Stomach (tissue), 9 donors: ENCODE results near the gene SRGAP2B. TPM values are rescaled to one million over a fixed set of nuclear protein-coding genes. Genes with fewer than 3 reads are reported as not detected.
"Not testable (repeated sequence)": the region's sequence is repeated elsewhere in the genome, so short reads cannot be mapped to it uniquely, and the experiment has no call there.

Experiments used
- DNase-seq, 2 donors: peaks; one replicate each; pipeline versions ENCODE4 v3.0.0 to v3.0.0-alpha.2; 2013 to 2019
- H3K27ac ChIP-seq, 5 donors: fragments of 200-600 bp in 4 of 5; sonication (generic) in 4 of 5; one replicate each; pipeline ENCODE4 v1.5.1; 2013 to 2019; ENCODE audit warnings: mild to moderate bottlenecking in 1 of 5, moderate library complexity in 1 of 5
- H3K27me3 ChIP-seq, 3 donors: fragments of 200-600 bp; sonication (generic); one replicate each; pipeline ENCODE4 v1.5.1; 2017 to 2019; ENCODE audit warnings: mixed run types in 1 of 3
- H3K36me3 ChIP-seq, 4 donors: fragments of 200-600 bp; sonication (generic); 1 replicate in 3 of 4; 2 replicates in 1 of 4; pipeline ENCODE4 v1.5.1; 2016 to 2019
- H3K4me1 ChIP-seq, 4 donors: fragments of 200-600 bp; sonication (generic); one replicate each; pipeline ENCODE4 v1.5.1; 2016 to 2019
- H3K4me3 ChIP-seq, 4 donors: fragments of 200-600 bp; sonication (generic) in 3 of 4; one replicate each; pipeline ENCODE4 v1.5.1; 2016 to 2019; ENCODE audit warnings: mild to moderate bottlenecking in 1 of 4
- H3K9me3 ChIP-seq, 4 donors: fragments of 200-600 bp; sonication (generic); one replicate each; pipeline ENCODE4 v1.5.1; 2016 to 2019
- WGBS, 5 donors: extraction: QIAGEN DNeasy Blood & Tissue Kit in 3 of 5; methylation state at CpG; one replicate each; pipeline versions ENCODE4 v1.1.5 to v1.1.7; 2013 to 2018; 5-methylcytosine and 5-hydroxymethylcytosine counted together
- intact Hi-C: fragments of 100-400 bp; cut with DNase I; formaldehyde crosslinking; loops from one replicate; pipeline ENCODE4 v1.15.1; 2023; ENCODE audit warnings: low total_unique reads
- polyA plus RNA-seq, 3 donors: library from polyadenylated mRNA; stranded (reverse); fragments of 200-250 nt; gene quantifications; one replicate each; pipeline ENCODE4 v1.2.3, GENCODE V29; 2013
- total RNA-seq, 5 donors: library from RNA; depleted of rRNA; stranded (reverse); fragments of >200 nt; gene quantifications; one replicate each; pipeline versions ENCODE4 v1.1.0 to v1.2.3, GENCODE V29; 2014 to 2016
- donor health status: healthy with polysubstance abuse.
- donor health status: Bipolar disorder and iron deficiency.
- donor health status: healthy.

SRGAP2B gene
- total and polyA plus RNA-seq, 8 donors, result 1.6 to 18.7 (median 11.0) TPM

GRCh38 chr1:144946525-144947480, 148.3 kb downstream of the SRGAP2B start:
- H3K27me3 ChIP-seq, intact Hi-C loops, DNase-seq, H3K4me3 ChIP-seq, H3K27ac ChIP-seq, H3K9me3 ChIP-seq, H3K36me3 ChIP-seq, H3K4me1 ChIP-seq: not testable (repeated sequence)
- WGBS, 5 donors, result no CpG with 5 or more reads among the region's 8 CpGs

GRCh38 chr1:144941710-144942109, 153.4 kb downstream of the SRGAP2B start:
- H3K36me3 ChIP-seq, H3K27me3 ChIP-seq, H3K4me1 ChIP-seq, H3K4me3 ChIP-seq, DNase-seq, H3K9me3 ChIP-seq, H3K27ac ChIP-seq, intact Hi-C loops: not testable (repeated sequence)
- no CpG with 5 or more reads among the region's 1 CpG for WGBS, 5 donors

- intact Hi-C loops, H3K27me3 ChIP-seq, H3K4me3 ChIP-seq, H3K36me3 ChIP-seq, H3K27ac ChIP-seq, H3K4me1 ChIP-seq, H3K9me3 ChIP-seq, DNase-seq: not testable (repeated sequence)
- no CpG with 5 or more reads among the region's 2 CpGs for WGBS, 5 donors
Measured at GRCh38 chr1:144940054-144940453, 155.1 kb downstream of the SRGAP2B start.

GRCh38 chr1:144938627-144939026, 156.5 kb downstream of the SRGAP2B start:
- H3K4me1 ChIP-seq, H3K27me3 ChIP-seq, H3K4me3 ChIP-seq, H3K36me3 ChIP-seq, intact Hi-C loops, H3K27ac ChIP-seq, DNase-seq, H3K9me3 ChIP-seq: not testable (repeated sequence)

- H3K4me3 ChIP-seq, H3K27ac ChIP-seq, H3K9me3 ChIP-seq, H3K36me3 ChIP-seq, intact Hi-C loops, H3K4me1 ChIP-seq, H3K27me3 ChIP-seq, DNase-seq: not testable (repeated sequence)
- 100% methylated on average over 1 of the region's 4 CpGs; no CpG with 5 or more reads in 3 of the 5 donors for WGBS, 5 donors
Measured at GRCh38 chr1:144936186-144936732, 158.9 kb downstream of the SRGAP2B start.

GRCh38 chr1:144935310-144935709, 159.8 kb downstream of the SRGAP2B start:
- H3K4me3 ChIP-seq, intact Hi-C loops, H3K9me3 ChIP-seq, H3K27ac ChIP-seq, H3K27me3 ChIP-seq, H3K36me3 ChIP-seq, H3K4me1 ChIP-seq, DNase-seq: not testable (repeated sequence)
- no CpG with 5 or more reads among the region's 3 CpGs for WGBS, 5 donors

GRCh38 chr1:144933014-144933413, 162.1 kb downstream of the SRGAP2B start:
- H3K4me1 ChIP-seq, H3K27me3 ChIP-seq, H3K4me3 ChIP-seq, intact Hi-C loops, H3K9me3 ChIP-seq, H3K36me3 ChIP-seq, DNase-seq, H3K27ac ChIP-seq: not testable (repeated sequence)
- WGBS, 5 donors, result 86 to 100% (median 93%) methylated on average over 2 to 5 of the region's 5 CpGs

- intact Hi-C loops, result not testable (repeated sequence)
Measured at GRCh38 chr1:144932153-144932552, 163.0 kb downstream of the SRGAP2B start.

GRCh38 chr1:144931553-144931952, 163.6 kb downstream of the SRGAP2B start:
- H3K36me3 ChIP-seq, H3K27ac ChIP-seq, H3K9me3 ChIP-seq, DNase-seq, H3K27me3 ChIP-seq, H3K4me1 ChIP-seq, H3K4me3 ChIP-seq, intact Hi-C loops: not testable (repeated sequence)
- WGBS, 5 donors, result 15 to 60% (median 40%) methylated on average over 1 of the region's 1 CpG

More at GRCh38 chr1:144932153-144932552, 163.0 kb downstream of the SRGAP2B start:
- DNase-seq, result peak in 1 of 2 donors; percentile 2
- not testable (repeated sequence) for H3K9me3 ChIP-seq, H3K36me3 ChIP-seq, H3K27me3 ChIP-seq, H3K27ac ChIP-seq, H3K4me1 ChIP-seq, H3K4me3 ChIP-seq
- WGBS, 5 donors, result 80 to 96% (median 84%) methylated on average over 1 to 5 of the region's 5 CpGs

- H3K4me1 ChIP-seq, intact Hi-C loops, H3K9me3 ChIP-seq, H3K4me3 ChIP-seq, H3K27ac ChIP-seq, H3K36me3 ChIP-seq, DNase-seq, H3K27me3 ChIP-seq: not testable (repeated sequence)
- 87 to 93% (median 90%) methylated on average over 3 to 4 of the region's 6 CpGs for WGBS, 5 donors
Measured at GRCh38 chr1:144930085-144930777, 164.9 kb downstream of the SRGAP2B start.

GRCh38 chr1:144927292-144927691, 167.8 kb downstream of the SRGAP2B start:
- H3K9me3 ChIP-seq, intact Hi-C loops, H3K36me3 ChIP-seq, H3K27ac ChIP-seq, H3K4me3 ChIP-seq, H3K4me1 ChIP-seq, DNase-seq, H3K27me3 ChIP-seq: not testable (repeated sequence)
- WGBS, 5 donors, result 81 to 100% (median 88%) methylated on average over 1 of the region's 1 CpG

- DNase-seq, H3K36me3 ChIP-seq, intact Hi-C loops, H3K9me3 ChIP-seq, H3K4me1 ChIP-seq, H3K27ac ChIP-seq, H3K4me3 ChIP-seq, H3K27me3 ChIP-seq: not testable (repeated sequence)
- no CpG with 5 or more reads among the region's 5 CpGs for WGBS, 5 donors
Measured at GRCh38 chr1:144923640-144924039, 171.5 kb downstream of the SRGAP2B start.
